Measurements from ENCODE around the gene CBARP.

The CBARP gene

GRCh38 chr19:1250437-1251260, 12.8 kb upstream of the CBARP start:
- POLR2A ChIA-PET: interaction anchor here (0.7 to 7.6 kb wide), 4 partner anchors 14 to 19 kb away, joined by 3 to 188 read pairs (median 48); partner anchors contain the start of gene CIRBP
- no peak for TF ChIP-seq CTCF (IDR thresholded peaks at IDR 0.05; ENCODE audit: insufficient read depth, low read length, missing control alignments)
- CTCF ChIA-PET: interaction anchor here (0.7 to 1.3 kb wide), 2 partner anchors 13 to 16 kb away, joined by 3 to 13 read pairs; no protein-coding TSS in a partner anchor
- peak overlapping the region; percentile 82 for H3K4me3 ChIP-seq (ENCODE audit: low read depth, low read length)
- no peak for DNase-seq (ENCODE audit: low read depth, low spot score)

GRCh38 chr19:1249990-1250436, 12.2 kb upstream of the CBARP start:
- CTCF ChIA-PET: interaction anchor here (0.7 kb wide), 1 partner anchor 14 kb away, joined by 3 read pairs; no protein-coding TSS in a partner anchor
- POLR2A ChIA-PET: interaction anchor here (0.7 to 1.0 kb wide), 2 partner anchors 15 to 16 kb away, joined by 3 to 6 read pairs; no protein-coding TSS in a partner anchor
- TF ChIP-seq CTCF (IDR thresholded peaks at IDR 0.05; ENCODE audit: insufficient read depth, low read length, missing control alignments): no peak
- H3K4me3 ChIP-seq (ENCODE audit: low read depth, low read length): peak overlapping the region; percentile 82
- no peak for DNase-seq (ENCODE audit: low read depth, low spot score)

GRCh38 chr19:1249298-1249989, 11.6 kb upstream of the CBARP start:
- CTCF ChIA-PET: no interaction called here
- DNase-seq (ENCODE audit: low read depth, low spot score): no peak

GRCh38 chr19:1248786-1249297, 11.0 kb upstream of the CBARP start:
- POLR2A ChIA-PET: interaction anchor here (0.6 to 1.0 kb wide), 7 partner anchors 12 to 217 kb away, joined by 3 to 13 read pairs (median 3); partner anchors contain the start of gene CIRBP
- TF ChIP-seq CTCF (IDR thresholded peaks at IDR 0.05; ENCODE audit: insufficient read depth, low read length, missing control alignments): peak; percentile 60
- CTCF ChIA-PET: no interaction called here
- no peak for DNase-seq (ENCODE audit: low read depth, low spot score)
- H3K4me3 ChIP-seq (ENCODE audit: low read depth, low read length): peak overlapping the region; percentile 76

More at GRCh38 chr19:1249298-1249989, 11.6 kb upstream of the CBARP start:
- POLR2A ChIA-PET: interaction anchor here (0.7 to 1.0 kb wide), 6 partner anchors 11 to 23 kb away, joined by 3 to 13 read pairs (median 4); partner anchors contain the start of gene CIRBP
- no peak for TF ChIP-seq CTCF (IDR thresholded peaks at IDR 0.05; ENCODE audit: insufficient read depth, low read length, missing control alignments)
- peak overlapping the region; percentile 82 for H3K4me3 ChIP-seq (ENCODE audit: low read depth, low read length)

- TF ChIP-seq CTCF (IDR thresholded peaks at IDR 0.05; ENCODE audit: insufficient read depth, low read length, missing control alignments): peak; percentile 58
- DNase-seq (ENCODE audit: low read depth, low spot score): no peak
- H3K4me3 ChIP-seq (ENCODE audit: low read depth, low read length): peak within 1 kb of the TSS; percentile 76
- POLR2A ChIA-PET: interaction anchor here (0.6 to 1.0 kb wide), 6 partner anchors 17 to 216 kb away, joined by 3 to 13 read pairs (median 3); partner anchors contain the start of gene CIRBP
- CTCF ChIA-PET: no interaction called here
Measured at GRCh38 chr19:1248139-1248785, 10.5 kb upstream of the CBARP start, which contains the start of gene MIDN. MIDN (plus strand) TSS chr19:1248583; CDS start chr19:1250297, 1,714 bp downstream.

Data from AG04449 (cell line).